HUES6 (cell line): Measurements from ENCODE around the gene NSG1.
"Not testable (repeated sequence)": the region's sequence is repeated elsewhere in the genome, so short reads cannot be mapped to it uniquely, and the experiment has no call there.

Experiments used
- H3K27ac ChIP-seq: 2 replicates; pipeline ENCODE4 v1.7.0; 2013; ENCODE audit warnings: low read depth, mild to moderate bottlenecking, low read length, inconsistent platforms
- H3K27me3 ChIP-seq: 2 replicates; pipeline ENCODE4 v1.6.1; 2013; ENCODE audit warnings: low read length; ENCODE audit not compliant: control insufficient read depth, insufficient read depth
- H3K36me3 ChIP-seq: 2 replicates; pipeline ENCODE4 v1.6.1; 2013; ENCODE audit warnings: low read length; ENCODE audit not compliant: control insufficient read depth, insufficient read depth
- H3K4me1 ChIP-seq: 2 replicates; pipeline ENCODE4 v1.6.1; 2013; ENCODE audit warnings: low read length; ENCODE audit not compliant: control insufficient read depth, insufficient read depth
- H3K4me3 ChIP-seq: 2 replicates; pipeline ENCODE4 v1.5.1; 2013; ENCODE audit warnings: low read depth, low read length
- H3K9ac ChIP-seq: one replicate; pipeline ENCODE4 v1.6.1; 2013; ENCODE audit warnings: mild to moderate bottlenecking, low read length
- H3K9me3 ChIP-seq: 2 replicates; pipeline ENCODE4 v1.6.1; 2013; ENCODE audit warnings: low read depth, low read length; ENCODE audit not compliant: control insufficient read depth, insufficient read depth

The NSG1 gene

GRCh38 chr4:4386736-4387392 is at the start of gene NSG1:
Gene NSG1, plus strand, starts transcription at chr4:4387102. Its CDS starts 528 bp downstream, at chr4:4387630.
- Histone ChIP-seq H3K36me3 (peaks cover 4% of the 10 kb centered on the region; the same call in 1 of the 2 replicates), H3K27me3 (peaks cover 87% of the 10 kb centered on the region), H3K4me3 (peak within 1 kb of the TSS; percentile 73), H3K9ac (peak within 1 kb of the TSS; percentile 55), H3K9me3 (no peaks in the 10 kb centered on the region), H3K4me1 (peaks cover 18% of the 10 kb centered on the region), H3K27ac (no peak within 1 kb of the TSS)

GRCh38 chr4:4338210-4339001 is 48.5 kb upstream of the NSG1 start:
- Histone ChIP-seq H3K27ac (no peak overlapping the region), H3K9ac (no peak overlapping the region), H3K4me3 (no peak overlapping the region), H3K9me3 (no peaks in the 10 kb centered on the region), H3K27me3 (peaks cover 3% of the 10 kb centered on the region; the same call in 1 of the 2 replicates), H3K36me3 (no peaks in the 10 kb centered on the region), H3K4me1 (no peaks in the 10 kb centered on the region)

GRCh38 chr4:4339504-4340085 is 47.3 kb upstream of the NSG1 start:
- Histone ChIP-seq H3K4me3 (no peak overlapping the region), H3K9ac (no peak overlapping the region), H3K27ac (no peak overlapping the region), H3K9me3 (no peaks in the 10 kb centered on the region), H3K27me3 (peaks cover 3% of the 10 kb centered on the region; the same call in 1 of the 2 replicates), H3K4me1 (no peaks in the 10 kb centered on the region), H3K36me3 (no peaks in the 10 kb centered on the region)

GRCh38 chr4:4341861-4342650 is 44.8 kb upstream of the NSG1 start:
- peaks cover 3% of the 10 kb centered on the region; the same call in 1 of the 2 replicates for H3K27me3 ChIP-seq
- H3K9me3 ChIP-seq = no peaks in the 10 kb centered on the region
- no peaks in the 10 kb centered on the region for H3K36me3 ChIP-seq
- H3K9ac ChIP-seq = no peak overlapping the region
- H3K4me3 ChIP-seq = no peak overlapping the region
- no peaks in the 10 kb centered on the region for H3K4me1 ChIP-seq
- H3K27ac ChIP-seq = no peak overlapping the region

- no peaks in the 10 kb centered on the region for H3K9me3 ChIP-seq
- H3K27ac ChIP-seq = no peak overlapping the region
- no peak overlapping the region for H3K4me3 ChIP-seq
- H3K27me3 ChIP-seq = peaks cover 3% of the 10 kb centered on the region; the same call in 1 of the 2 replicates
- H3K9ac ChIP-seq = no peak overlapping the region
- H3K4me1 ChIP-seq = no peaks in the 10 kb centered on the region
- H3K36me3 ChIP-seq = no peaks in the 10 kb centered on the region
Observed at GRCh38 chr4:4343038-4343437, 43.9 kb upstream of the NSG1 start.

GRCh38 chr4:4344915-4345527 is 41.9 kb upstream of the NSG1 start:
- Histone ChIP-seq H3K4me1 (no peaks in the 10 kb centered on the region), H3K27ac (no peak overlapping the region), H3K27me3 (peaks cover 3% of the 10 kb centered on the region; the same call in 1 of the 2 replicates), H3K9ac (no peak overlapping the region), H3K36me3 (no peaks in the 10 kb centered on the region), H3K4me3 (no peak overlapping the region), H3K9me3 (no peaks in the 10 kb centered on the region)

GRCh38 chr4:4347585-4347984 is 39.3 kb upstream of the NSG1 start:
- no peaks in the 10 kb centered on the region for H3K9me3 ChIP-seq
- H3K9ac ChIP-seq = no peak overlapping the region
- H3K27ac ChIP-seq = no peak overlapping the region
- no peaks in the 10 kb centered on the region for H3K36me3 ChIP-seq
- no peak overlapping the region for H3K4me3 ChIP-seq
- peaks cover 3% of the 10 kb centered on the region; the same call in 1 of the 2 replicates for H3K27me3 ChIP-seq
- no peaks in the 10 kb centered on the region for H3K4me1 ChIP-seq

- H3K9ac ChIP-seq, H3K36me3 ChIP-seq, H3K27ac ChIP-seq, H3K4me1 ChIP-seq, H3K9me3 ChIP-seq, H3K4me3 ChIP-seq, H3K27me3 ChIP-seq: not testable (repeated sequence)
Observed at GRCh38 chr4:4348585-4348984, 38.3 kb upstream of the NSG1 start.

GRCh38 chr4:4349867-4350266 is 37.0 kb upstream of the NSG1 start:
- H3K27ac ChIP-seq = no peak overlapping the region
- H3K9me3 ChIP-seq = no peaks in the 10 kb centered on the region
- H3K9ac ChIP-seq = no peak overlapping the region
- no peak overlapping the region for H3K4me3 ChIP-seq
- no peaks in the 10 kb centered on the region for H3K36me3 ChIP-seq
- H3K27me3 ChIP-seq = no peaks in the 10 kb centered on the region
- H3K4me1 ChIP-seq = no peaks in the 10 kb centered on the region

- Histone ChIP-seq H3K27ac (no peak overlapping the region), H3K4me1 (no peaks in the 10 kb centered on the region), H3K4me3 (no peak overlapping the region), H3K9ac (no peak overlapping the region), H3K9me3 (no peaks in the 10 kb centered on the region), H3K36me3 (no peaks in the 10 kb centered on the region), H3K27me3 (no peaks in the 10 kb centered on the region)
Observed at GRCh38 chr4:4350909-4351308, 36.0 kb upstream of the NSG1 start.
